Measurements from ENCODE around the gene AVPR1B. TPM values are rescaled to one million over a fixed set of nuclear protein-coding genes. Genes with fewer than 3 reads are reported as not detected.

The AVPR1B gene
- total RNA-seq, 1 donor from 2014 or later = not detected

GRCh38 chr1:206112600-206113301 is 4.4 kb downstream of the AVPR1B start:
- DNase-seq (ENCODE audit: low spot score) = no peak

GRCh38 chr1:206111271-206111927 is 5.8 kb downstream of the AVPR1B start:
- DNase-seq (ENCODE audit: low spot score) = no peak

GRCh38 chr1:206110820-206111219 is 6.4 kb downstream of the AVPR1B start:
- DNase-seq (ENCODE audit: low spot score) = no peak

- no peak for DNase-seq (ENCODE audit: low spot score)
Observed at GRCh38 chr1:206110161-206110560, 7.0 kb downstream of the AVPR1B start.

GRCh38 chr1:206109718-206110117 is 7.5 kb downstream of the AVPR1B start:
- no peak for DNase-seq (ENCODE audit: low spot score)

- no peak for DNase-seq (ENCODE audit: low spot score)
Observed at GRCh38 chr1:206108635-206109034, 8.6 kb downstream of the AVPR1B start.

GRCh38 chr1:206107168-206107544 is 10.0 kb downstream of the AVPR1B start:
- DNase-seq (ENCODE audit: low spot score) = no peak

- DNase-seq (ENCODE audit: low spot score) = peak; percentile 86
Observed at GRCh38 chr1:206106328-206107167, 10.6 kb downstream of the AVPR1B start.

- DNase-seq (ENCODE audit: low spot score) = no peak
Observed at GRCh38 chr1:206105464-206105995, 11.7 kb downstream of the AVPR1B start.

GRCh38 chr1:206103979-206104378 is 13.2 kb downstream of the AVPR1B start:
- no peak for DNase-seq (ENCODE audit: low spot score)

- DNase-seq (ENCODE audit: low spot score) = no peak
Observed at GRCh38 chr1:206102292-206102936, 14.8 kb downstream of the AVPR1B start.

GRCh38 chr1:206101351-206102045 is 15.7 kb downstream of the AVPR1B start:
- DNase-seq (ENCODE audit: low spot score) = no peak

GRCh38 chr1:206100226-206100815 is 16.9 kb downstream of the AVPR1B start:
- no peak for DNase-seq (ENCODE audit: low spot score)

GRCh38 chr1:206098242-206098919 is 18.8 kb downstream of the AVPR1B start:
- no peak for DNase-seq (ENCODE audit: low spot score)

GRCh38 chr1:206097381-206097780 is 19.8 kb downstream of the AVPR1B start:
- no peak for DNase-seq (ENCODE audit: low spot score)

GRCh38 chr1:206094024-206094423 is 23.2 kb downstream of the AVPR1B start:
- no peak for DNase-seq (ENCODE audit: low spot score)

- DNase-seq (ENCODE audit: low spot score) = no peak
Observed at GRCh38 chr1:206089341-206089740, 27.8 kb downstream of the AVPR1B start.

- no peak for DNase-seq (ENCODE audit: low spot score)
Observed at GRCh38 chr1:206087091-206087490, 30.1 kb downstream of the AVPR1B start.

- no peak for DNase-seq (ENCODE audit: low spot score)
Observed at GRCh38 chr1:206083750-206084149, 33.4 kb downstream of the AVPR1B start.
